Vagina (tissue), 2 donors: ENCODE measurements around the gene CNIH3. TPM values are rescaled to one million over a fixed set of nuclear protein-coding genes. Genes with fewer than 3 reads are reported as not detected.

Experiments used
- DNase-seq, 2 donors: peaks; one replicate each; pipeline ENCODE4 v3.0.0-alpha.2; 2017; ENCODE audit errors: extremely low spot score in 2 of 2
- H3K27ac ChIP-seq: fragments of 200-600 bp; sonication (generic); one replicate; pipeline ENCODE4 v1.5.1; 2019
- H3K27me3 ChIP-seq: fragments of 200-600 bp; sonication (generic); one replicate; pipeline ENCODE4 v1.5.1; 2019
- H3K36me3 ChIP-seq, 2 donors: fragments of 200-600 bp; sonication (generic); one replicate each; pipeline ENCODE4 v1.5.1; 2017 to 2019
- H3K4me1 ChIP-seq: fragments of 200-600 bp; sonication (generic); one replicate; pipeline ENCODE4 v1.5.1; 2019
- H3K4me3 ChIP-seq, 2 donors: fragments of 200-600 bp; sonication (generic); 1 replicate in 1 of 2; 2 replicates in 1 of 2; pipeline ENCODE4 v1.5.1; 2016 to 2019
- H3K9me3 ChIP-seq: fragments of 200-600 bp; sonication (generic); one replicate; pipeline ENCODE4 v1.5.1; 2019
- CTCF ChIP-seq, 3 experiments: fragments of 450-650 bp in 2 of 3; fragments of 200-600 bp in 1 of 3; sonication (generic) in 1 of 3; IDR thresholded peaks; one replicate each; pipeline ENCODE4 v1.5.1; 2017 to 2019; ENCODE audit warnings: antibody characterized with exemption in 3 of 3, mild to moderate bottlenecking in 2 of 3, moderate library complexity in 2 of 3
- POLR2A ChIP-seq, 2 donors: fragments of 450-650 bp; IDR thresholded peaks; one replicate each; pipeline ENCODE4 v1.6.1; 2017; ENCODE audit warnings: antibody characterized with exemption in 2 of 2, mild to moderate bottlenecking in 2 of 2, moderate library complexity in 2 of 2
- POLR2AphosphoS5 ChIP-seq, 2 donors: sonication (generic); formaldehyde crosslinking; IDR thresholded peaks; one replicate each; pipeline ENCODE4 v1.9.0; 2017; ENCODE audit warnings: antibody characterized with exemption in 2 of 2, mild to moderate bottlenecking in 2 of 2, low read depth in 1 of 2; ENCODE audit not compliant: insufficient read depth in 1 of 2
- intact Hi-C: fragments of 100-400 bp; cut with DNase I; formaldehyde crosslinking; loops from one replicate; pipeline ENCODE4 v1.15.1; 2023
- total RNA-seq: library from RNA; depleted of rRNA; stranded (reverse); fragments of >200 nt; gene quantifications from one replicate; pipeline ENCODE4 v1.2.3, GENCODE V29; 2016

CNIH3 gene
- total RNA-seq, 1 donor from 2014 or later, result not detected

GRCh38 chr1:224613486-224613885, 2.6 kb upstream of the CNIH3 start:
- no peak for DNase-seq
- intact Hi-C loops, result no loop called here
- no peak for TF ChIP-seq CTCF (IDR thresholded peaks at IDR 0.05)
- TF ChIP-seq POLR2AphosphoS5 (IDR thresholded peaks at IDR 0.05; ENCODE audit: insufficient read depth in 1 of 2, low read depth in 1 of 2), result no peak
- no peak for TF ChIP-seq POLR2A (IDR thresholded peaks at IDR 0.05)
- Histone ChIP-seq H3K27me3 (no peaks in the 10 kb centered on the region), H3K36me3 (no peaks in the 10 kb centered on the region), H3K9me3 (no peaks in the 10 kb centered on the region), H3K4me1 (peaks cover 21% of the 10 kb centered on the region), H3K4me3 (no peak overlapping the region), H3K27ac (no peak overlapping the region)

- Histone ChIP-seq H3K9me3 (no peaks in the 10 kb centered on the region), H3K4me3 (peak overlapping the region; percentile 35 to 51), H3K27me3 (no peaks in the 10 kb centered on the region), H3K36me3 (no peaks in the 10 kb centered on the region), H3K4me1 (peaks cover 21% of the 10 kb centered on the region), H3K27ac (no peak overlapping the region)
- TF ChIP-seq POLR2AphosphoS5 (IDR thresholded peaks at IDR 0.05; ENCODE audit: insufficient read depth in 1 of 2, low read depth in 1 of 2), result no peak
- TF ChIP-seq CTCF (IDR thresholded peaks at IDR 0.05), result no peak
- no peak for TF ChIP-seq POLR2A (IDR thresholded peaks at IDR 0.05)
- intact Hi-C loops, result no loop called here
- no peak for DNase-seq
Measured at GRCh38 chr1:224616756-224617409, 766 bp downstream of the CNIH3 start.

- H3K27ac ChIP-seq, result no peak overlapping the region
- intact Hi-C loops, result no loop called here
- no peaks in the 10 kb centered on the region for H3K27me3 ChIP-seq
- H3K36me3 ChIP-seq, result no peaks in the 10 kb centered on the region
- peaks cover 21% of the 10 kb centered on the region for H3K4me1 ChIP-seq
- DNase-seq, result no peak
- no peaks in the 10 kb centered on the region for H3K9me3 ChIP-seq
- H3K4me3 ChIP-seq, result peak overlapping the region; percentile 35 to 51
- TF ChIP-seq POLR2AphosphoS5 (IDR thresholded peaks at IDR 0.05; ENCODE audit: insufficient read depth in 1 of 2, low read depth in 1 of 2), result no peak
- no peak for TF ChIP-seq CTCF (IDR thresholded peaks at IDR 0.05)
- TF ChIP-seq POLR2A (IDR thresholded peaks at IDR 0.05), result no peak
Measured at GRCh38 chr1:224617410-224618355, 1.6 kb downstream of the CNIH3 start.

- no peak for DNase-seq
- Histone ChIP-seq H3K27me3 (no peaks in the 10 kb centered on the region), H3K9me3 (no peaks in the 10 kb centered on the region), H3K4me3 (no peak overlapping the region), H3K27ac (no peak overlapping the region), H3K36me3 (no peaks in the 10 kb centered on the region), H3K4me1 (peaks cover 21% of the 10 kb centered on the region)
- intact Hi-C loops, result no loop called here
- TF ChIP-seq CTCF (IDR thresholded peaks at IDR 0.05), result no peak
- no peak for TF ChIP-seq POLR2A (IDR thresholded peaks at IDR 0.05)
- TF ChIP-seq POLR2AphosphoS5 (IDR thresholded peaks at IDR 0.05; ENCODE audit: insufficient read depth in 1 of 2, low read depth in 1 of 2), result no peak
Measured at GRCh38 chr1:224619209-224619608, 3.1 kb downstream of the CNIH3 start.
